ENCODE data around the gene HHATL. TPM values are rescaled to one million over a fixed set of nuclear protein-coding genes. Genes with fewer than 3 reads are reported as not detected.

Gene HHATL
- total RNA-seq, 1 experiment from 2014 or later: not detected

- peaks cover 31% of the 10 kb centered on the region for H3K4me1 ChIP-seq (ENCODE audit: low read length)
- H3K27me3 ChIP-seq (ENCODE audit: low read length): no peaks in the 10 kb centered on the region
- no peak overlapping the region for H3K4me3 ChIP-seq (ENCODE audit: low read length)
- H3K27ac ChIP-seq (ENCODE audit: low read length): no peak overlapping the region
- no peaks in the 10 kb centered on the region for H4K20me1 ChIP-seq (ENCODE audit: insufficient read depth, low read depth, low read length)
- H3K9ac ChIP-seq (ENCODE audit: low read length): no peak overlapping the region
- no peaks in the 10 kb centered on the region for H3K9me2 ChIP-seq (replicated peaks; ENCODE audit: insufficient read depth, low read length)
- H3K9me3 ChIP-seq (ENCODE audit: low read length): no peaks in the 10 kb centered on the region
- DNase-seq: no peak
- no peak overlapping the region for H3K4me2 ChIP-seq (ENCODE audit: low read depth, low read length, poor library complexity, severe bottlenecking)
- H2AFZ ChIP-seq (ENCODE audit: low read length): no peak overlapping the region
- H3K79me2 ChIP-seq (ENCODE audit: low read length): no peaks in the 10 kb centered on the region
- H3K36me3 ChIP-seq (ENCODE audit: insufficient read depth, low read length): no peaks in the 10 kb centered on the region
These were observed 47.2 kb downstream of the HHATL start for GRCh38 chr3:42655331-42655888.

- H3K4me1 ChIP-seq (ENCODE audit: low read length): peaks cover 32% of the 10 kb centered on the region
- H3K9me2 ChIP-seq (replicated peaks; ENCODE audit: insufficient read depth, low read length): no peaks in the 10 kb centered on the region
- H3K27ac ChIP-seq (ENCODE audit: low read length): no peak overlapping the region
- H3K9ac ChIP-seq (ENCODE audit: low read length): no peak overlapping the region
- no peak overlapping the region for H3K4me3 ChIP-seq (ENCODE audit: low read length)
- H3K36me3 ChIP-seq (ENCODE audit: insufficient read depth, low read length): no peaks in the 10 kb centered on the region
- H3K27me3 ChIP-seq (ENCODE audit: low read length): no peaks in the 10 kb centered on the region
- H2AFZ ChIP-seq (ENCODE audit: low read length): no peak overlapping the region
- no peaks in the 10 kb centered on the region for H3K9me3 ChIP-seq (ENCODE audit: low read length)
- H4K20me1 ChIP-seq (ENCODE audit: insufficient read depth, low read depth, low read length): no peaks in the 10 kb centered on the region
- DNase-seq: no peak
- H3K4me2 ChIP-seq (ENCODE audit: low read depth, low read length, poor library complexity, severe bottlenecking): no peak overlapping the region
- no peaks in the 10 kb centered on the region for H3K79me2 ChIP-seq (ENCODE audit: low read length)
These were observed 48.0 kb downstream of the HHATL start for GRCh38 chr3:42654331-42655201.

GRCh38 chr3:42653560-42654330, 48.9 kb downstream of the HHATL start, which contains the start of gene ZBTB47:
Gene ZBTB47, plus strand, starts transcription at chr3:42653697. Its CDS starts 4,659 bp downstream, at chr3:42658356.
- Histone ChIP-seq H3K27ac (ENCODE audit: low read length) (peak within 1 kb of the TSS; percentile 77), H3K36me3 (ENCODE audit: insufficient read depth, low read length) (peaks cover 3% of the 10 kb centered on the region; the same call in 1 of the 2 replicates), H3K4me2 (ENCODE audit: low read depth, low read length, poor library complexity, severe bottlenecking) (peak within 1 kb of the TSS; percentile 40), H3K4me1 (ENCODE audit: low read length) (peaks cover 32% of the 10 kb centered on the region), H3K9me3 (ENCODE audit: low read length) (no peaks in the 10 kb centered on the region), H3K4me3 (ENCODE audit: low read length) (no peak within 1 kb of the TSS), H2AFZ (ENCODE audit: low read length) (peak within 1 kb of the TSS; percentile 58; the same call in 1 of the 2 replicates), H3K79me2 (ENCODE audit: low read length) (no peaks in the 10 kb centered on the region), H3K9me2 (replicated peaks; ENCODE audit: insufficient read depth, low read length) (no peaks in the 10 kb centered on the region), H3K9ac (ENCODE audit: low read length) (peak within 1 kb of the TSS; percentile 12), H4K20me1 (ENCODE audit: insufficient read depth, low read depth, low read length) (no peaks in the 10 kb centered on the region), H3K27me3 (ENCODE audit: low read length) (no peaks in the 10 kb centered on the region)
- DNase-seq: no peak

- Histone ChIP-seq H3K79me2 (ENCODE audit: low read length) (no peaks in the 10 kb centered on the region), H3K4me1 (ENCODE audit: low read length) (peaks cover 32% of the 10 kb centered on the region), H3K27ac (ENCODE audit: low read length) (peak overlapping the region; percentile 77), H3K9me3 (ENCODE audit: low read length) (no peaks in the 10 kb centered on the region), H3K9me2 (replicated peaks; ENCODE audit: insufficient read depth, low read length) (no peaks in the 10 kb centered on the region), H4K20me1 (ENCODE audit: insufficient read depth, low read depth, low read length) (no peaks in the 10 kb centered on the region), H3K27me3 (ENCODE audit: low read length) (no peaks in the 10 kb centered on the region), H3K36me3 (ENCODE audit: insufficient read depth, low read length) (peaks cover 7% of the 10 kb centered on the region; the same call in 1 of the 2 replicates), H3K4me2 (ENCODE audit: low read depth, low read length, poor library complexity, severe bottlenecking) (no peak overlapping the region), H2AFZ (ENCODE audit: low read length) (no peak overlapping the region), H3K4me3 (ENCODE audit: low read length) (no peak overlapping the region), H3K9ac (ENCODE audit: low read length) (no peak overlapping the region)
- DNase-seq: no peak
These were observed 49.4 kb downstream of the HHATL start for GRCh38 chr3:42653303-42653559.

GRCh38 chr3:42652611-42653302, 49.8 kb downstream of the HHATL start:
- H3K4me2 ChIP-seq (ENCODE audit: low read depth, low read length, poor library complexity, severe bottlenecking): peak overlapping the region; percentile 40

GRCh38 chr3:42652251-42652610, 50.4 kb downstream of the HHATL start:
- Histone ChIP-seq H2AFZ (ENCODE audit: low read length) (0 out of 2 replicates have a peak overlapping the region, but pooled peaks have one; percentile 58), H3K4me2 (ENCODE audit: low read depth, low read length, poor library complexity, severe bottlenecking) (peak overlapping the region; percentile 40), H3K27me3 (ENCODE audit: low read length) (no peaks in the 10 kb centered on the region), H3K79me2 (ENCODE audit: low read length) (no peaks in the 10 kb centered on the region), H3K9ac (ENCODE audit: low read length) (peak overlapping the region; percentile 12), H3K27ac (ENCODE audit: low read length) (peak overlapping the region; percentile 77), H3K9me3 (ENCODE audit: low read length) (no peaks in the 10 kb centered on the region), H3K9me2 (replicated peaks; ENCODE audit: insufficient read depth, low read length) (no peaks in the 10 kb centered on the region), H4K20me1 (ENCODE audit: insufficient read depth, low read depth, low read length) (no peaks in the 10 kb centered on the region), H3K4me3 (ENCODE audit: low read length) (no peak overlapping the region), H3K4me1 (ENCODE audit: low read length) (peaks cover 32% of the 10 kb centered on the region), H3K36me3 (ENCODE audit: insufficient read depth, low read length) (peaks cover 16% of the 10 kb centered on the region; the same call in 1 of the 2 replicates)
- DNase-seq: peak; percentile 63

More at GRCh38 chr3:42652611-42653302, 49.8 kb downstream of the HHATL start:
- H3K4me1 ChIP-seq (ENCODE audit: low read length): peaks cover 32% of the 10 kb centered on the region
- no peaks in the 10 kb centered on the region for H3K9me2 ChIP-seq (replicated peaks; ENCODE audit: insufficient read depth, low read length)
- peak overlapping the region; percentile 12 for H3K9ac ChIP-seq (ENCODE audit: low read length)
- no peak overlapping the region for H3K4me3 ChIP-seq (ENCODE audit: low read length)
- H3K27me3 ChIP-seq (ENCODE audit: low read length): no peaks in the 10 kb centered on the region
- no peaks in the 10 kb centered on the region for H3K79me2 ChIP-seq (ENCODE audit: low read length)
- no peaks in the 10 kb centered on the region for H3K9me3 ChIP-seq (ENCODE audit: low read length)
- H4K20me1 ChIP-seq (ENCODE audit: insufficient read depth, low read depth, low read length): no peaks in the 10 kb centered on the region
- peaks cover 11% of the 10 kb centered on the region; the same call in 1 of the 2 replicates for H3K36me3 ChIP-seq (ENCODE audit: insufficient read depth, low read length)
- H2AFZ ChIP-seq (ENCODE audit: low read length): peak overlapping the region; percentile 58; the same call in 1 of the 2 replicates
- peak; percentile 70 for DNase-seq
- peak overlapping the region; percentile 77 for H3K27ac ChIP-seq (ENCODE audit: low read length)

- DNase-seq: no peak
- peak overlapping the region; percentile 40 for H3K4me2 ChIP-seq (ENCODE audit: low read depth, low read length, poor library complexity, severe bottlenecking)
- H3K9ac ChIP-seq (ENCODE audit: low read length): peak overlapping the region; percentile 12
- H3K36me3 ChIP-seq (ENCODE audit: insufficient read depth, low read length): peaks cover 17% of the 10 kb centered on the region; the same call in 1 of the 2 replicates
- no peaks in the 10 kb centered on the region for H4K20me1 ChIP-seq (ENCODE audit: insufficient read depth, low read depth, low read length)
- no peak overlapping the region for H3K4me3 ChIP-seq (ENCODE audit: low read length)
- no peak overlapping the region for H2AFZ ChIP-seq (ENCODE audit: low read length)
- no peaks in the 10 kb centered on the region for H3K27me3 ChIP-seq (ENCODE audit: low read length)
- peaks cover 32% of the 10 kb centered on the region for H3K4me1 ChIP-seq (ENCODE audit: low read length)
- H3K27ac ChIP-seq (ENCODE audit: low read length): peak overlapping the region; percentile 77
- no peaks in the 10 kb centered on the region for H3K9me2 ChIP-seq (replicated peaks; ENCODE audit: insufficient read depth, low read length)
- H3K9me3 ChIP-seq (ENCODE audit: low read length): no peaks in the 10 kb centered on the region
- no peaks in the 10 kb centered on the region for H3K79me2 ChIP-seq (ENCODE audit: low read length)
These were observed 51.1 kb downstream of the HHATL start for GRCh38 chr3:42651248-42652091.

All from Karpas-422 (cell line).